IMR-90 (cell line): Measurements from ENCODE around the gene FBXL20. TPM values are rescaled to one million over a fixed set of nuclear protein-coding genes. Genes with fewer than 3 reads are reported as not detected.

Experiments used
- ATAC-seq: fragments of 200-7000 bp; cut with Tn5 transposase; 2 replicates; pipeline ENCODE4 v1.9.1; 2020; ENCODE audit warnings: low read depth, mild to moderate bottlenecking, moderate library complexity
- BruUV-seq: library from RNA; stranded (reverse); fragments of 400-500 nt; replicated peaks from 2 replicates; lab custom pipeline; 2021; lab: Mats Ljungman, UMichigan
- CTCF ChIA-PET: fragments of 300-600 bp; formaldehyde crosslinking; extraction: SDS; loops from one replicate; lab custom pipeline; 2021; ENCODE audit warnings: antibody characterized with exemption; lab: Yijun Ruan, JAX
- POLR2A ChIA-PET: fragments of 300-600 bp; sonication (Branson Sonifier 250); formaldehyde crosslinking; loops from one replicate; lab custom pipeline; 2022; ENCODE audit warnings: antibody characterized with exemption; ENCODE audit not compliant: unreplicated experiment; lab: Charles Lee
- DNase-seq: peaks from one replicate; pipeline ENCODE4 v3.0.0; 2013
- H2AFZ ChIP-seq: replicated peaks from 2 replicates; pipeline ENCODE3; 2013; ENCODE audit warnings: low read length, mild to moderate bottlenecking; ENCODE audit not compliant: poor library complexity
- H2AK5ac ChIP-seq: 2 replicates; pipeline ENCODE4 v1.6.1; 2013; ENCODE audit warnings: low read depth, low read length, inconsistent platforms
- H2AK9ac ChIP-seq: replicated peaks from 2 replicates; pipeline ENCODE3; 2013; ENCODE audit warnings: mild to moderate bottlenecking, low read depth, low read length, moderate library complexity; ENCODE audit not compliant: poor library complexity
- H2BK120ac ChIP-seq: 2 replicates; pipeline ENCODE4 v1.6.1; 2013; ENCODE audit warnings: low read depth, low read length, inconsistent platforms
- H2BK15ac ChIP-seq: 3 replicates; pipeline ENCODE4 v1.6.1; 2013; ENCODE audit warnings: low read depth, low read length, inconsistent platforms
- H2BK20ac ChIP-seq: 2 replicates; pipeline ENCODE4 v1.6.1; 2013; ENCODE audit warnings: low read depth, mild to moderate bottlenecking, inconsistent platforms, low read length, moderate library complexity
- H2BK5ac ChIP-seq: 2 replicates; pipeline ENCODE4 v1.6.1; 2013; ENCODE audit warnings: mild to moderate bottlenecking, low read depth, low read length, inconsistent platforms; ENCODE audit not compliant: poor library complexity, severe bottlenecking
- H3K14ac ChIP-seq: replicated peaks from 2 replicates; pipeline ENCODE4 v1.6.1; 2013; ENCODE audit warnings: low read depth, low read length, inconsistent platforms
- H3K18ac ChIP-seq: 2 replicates; pipeline ENCODE4 v1.6.1; 2013; ENCODE audit warnings: low read depth, low read length, control low read depth
- H3K23ac ChIP-seq: 2 replicates; pipeline ENCODE4 v1.6.1; 2013; ENCODE audit warnings: low read depth, low read length, inconsistent platforms
- H3K27ac ChIP-seq: 2 replicates; pipeline ENCODE4 v1.5.1; 2013; ENCODE audit warnings: mild to moderate bottlenecking, control low read depth, low read length; ENCODE audit not compliant: insufficient read depth
- H3K27me3 ChIP-seq: 2 replicates; pipeline ENCODE4 v1.6.1; 2013; ENCODE audit warnings: low read length; ENCODE audit not compliant: control insufficient read depth, insufficient read depth
- H3K36me3 ChIP-seq: 2 replicates; pipeline ENCODE4 v1.6.1; 2013; ENCODE audit warnings: low read length, mixed read lengths; ENCODE audit not compliant: control insufficient read depth, insufficient read depth
- H3K4ac ChIP-seq: 2 replicates; pipeline ENCODE4 v1.6.1; 2013; ENCODE audit warnings: low read depth, low read length, inconsistent platforms
- H3K4me1 ChIP-seq: 2 replicates; pipeline ENCODE4 v1.6.1; 2013; ENCODE audit warnings: low read length, mixed read lengths; ENCODE audit not compliant: control insufficient read depth, insufficient read depth
- H3K4me2 ChIP-seq: 2 replicates; pipeline ENCODE4 v1.6.1; 2013; ENCODE audit warnings: low read depth, mild to moderate bottlenecking, control low read depth, low read length, moderate library complexity
- H3K4me3 ChIP-seq: 2 replicates; pipeline ENCODE4 v1.5.1; 2013; ENCODE audit warnings: low read depth, mild to moderate bottlenecking, control low read depth, low read length, moderate library complexity; ENCODE audit not compliant: insufficient read depth
- H3K56ac ChIP-seq: 2 replicates; pipeline ENCODE4 v1.6.1; 2013; ENCODE audit warnings: low read length, inconsistent platforms; ENCODE audit not compliant: insufficient read depth; ENCODE audit errors: extremely low read depth
- H3K79me1 ChIP-seq, 2 experiments: 2 replicates each; pipeline ENCODE4 v1.6.1; 2013; ENCODE audit warnings: low read length in 2 of 2, inconsistent platforms in 1 of 2, low read depth in 1 of 2
- H3K9ac ChIP-seq: 2 replicates; pipeline ENCODE4 v1.6.1; 2013; ENCODE audit warnings: low read depth, low read length, control low read depth
- H3K9me1 ChIP-seq: 2 replicates; pipeline ENCODE4 v1.6.1; 2013; ENCODE audit warnings: low read length, inconsistent platforms; ENCODE audit not compliant: insufficient read depth
- H3K9me3 ChIP-seq: 2 replicates; pipeline ENCODE4 v1.6.1; 2013; ENCODE audit warnings: low read length; ENCODE audit not compliant: control insufficient read depth, insufficient read depth
- H4K20me1 ChIP-seq: 2 replicates; pipeline ENCODE4 v1.6.1; 2013; ENCODE audit warnings: low read length, inconsistent platforms; ENCODE audit not compliant: insufficient read depth
- H4K5ac ChIP-seq: 2 replicates; pipeline ENCODE4 v1.6.1; 2013; ENCODE audit warnings: mild to moderate bottlenecking, low read depth, low read length, control low read depth
- H4K8ac ChIP-seq, 2 experiments: 2 replicates each; pipeline ENCODE4 v1.6.1; 2013; ENCODE audit warnings: low read depth in 2 of 2, low read length in 2 of 2, control low read depth in 1 of 2, inconsistent platforms in 1 of 2
- H4K91ac ChIP-seq: 2 replicates; pipeline ENCODE4 v1.6.1; 2013; ENCODE audit warnings: low read depth, low read length, inconsistent platforms; ENCODE audit not compliant: insufficient read depth
- WGBS, 2 experiments: methylation state at CpG; one replicate each; pipeline versions ENCODE4 v1.1.5 to v1.1.7; 2013; ENCODE audit warnings: missing lambda C conversion rate in 2 of 2; ENCODE audit not compliant: insufficient read length in 1 of 2; ENCODE audit errors: extremely low coverage in 2 of 2; 5-methylcytosine and 5-hydroxymethylcytosine counted together
- dilution Hi-C: fragments of 300-500 bp; cut with HindIII; formaldehyde crosslinking; loops from one replicate; pipeline ENCODE4 v1.14.3; 2018; ENCODE audit warnings: low sequenced_read_pairs; ENCODE audit not compliant: unreplicated experiment
- in situ Hi-C: fragments of 300-500 bp; cut with MboI; formaldehyde crosslinking; loops from 3 replicates; pipeline ENCODE4 v1.14.3; 2019; ENCODE audit warnings: low sequenced_read_pairs, inconsistent platforms, mixed read lengths
- intact Hi-C: fragments of 100-400 bp; cut with micrococcal nuclease; formaldehyde crosslinking; loops from 2 replicates; pipeline ENCODE4 v1.10.0; 2022
- polyA plus RNA-seq, 3 experiments: library from polyadenylated mRNA; depleted of rRNA; stranded (reverse); fragments of >200 nt; gene quantifications; 2 replicates each; pipeline ENCODE4 v1.2.3, GENCODE V29; 2012; ENCODE audit warnings: low replicate concordance in 1 of 3
- total RNA-seq: library from RNA; depleted of rRNA; stranded (reverse); fragments of >200 nt; gene quantifications from 2 replicates; pipeline ENCODE4 v1.2.3, GENCODE V29; 2012
- TF ChIP-seq, protein P1 (sequence below): conservative IDR thresholded peaks from 2 replicates; pipeline ENCODE4 v1.5.1; 2012; ENCODE audit warnings: mild to moderate bottlenecking, low read depth, low read length, improper control_type of control experiment

Gene FBXL20
- total and polyA plus RNA-seq, 2 of the 4 experiments (the other 2 are of a cell fraction), result 4.1 to 13.8 TPM

GRCh38 chr17:39240631-39241030 is 160.8 kb downstream of the FBXL20 start:
- dilution Hi-C loops, result no loop called here
- no peak overlapping the region for H2AK5ac ChIP-seq
- no CpG with 5 or more reads among the region's 5 CpGs for WGBS, 2 experiments

More at GRCh38 chr17:39240631-39241030, 160.8 kb downstream of the FBXL20 start:
- Histone ChIP-seq H2BK5ac (no peak overlapping the region), H3K4me3 (no peak overlapping the region), H3K23ac (no peak overlapping the region), H3K18ac (no peak overlapping the region), H3K27ac (no peak overlapping the region), H4K20me1 (no peaks in the 10 kb centered on the region), H3K27me3 (peaks cover 4% of the 10 kb centered on the region; the same call in 1 of the 2 replicates), H4K5ac (no peak overlapping the region), H3K9ac (no peak overlapping the region), H3K9me1 (no peaks in the 10 kb centered on the region), H2BK120ac (no peak overlapping the region), H4K8ac (no peak overlapping the region), H3K4me1 (no peaks in the 10 kb centered on the region; the same call in 1 of the 2 replicates), H2AFZ (no peak overlapping the region), H3K36me3 (no peaks in the 10 kb centered on the region), H2BK15ac (no peak overlapping the region), H2BK20ac (no peak overlapping the region), H3K4me2 (no peak overlapping the region), H3K4ac (no peak overlapping the region), H3K79me1 (no peaks in the 10 kb centered on the region), H4K91ac (no peak overlapping the region), H3K14ac (no peak overlapping the region), H2AK9ac (no peak overlapping the region), H3K56ac (no peak overlapping the region), H3K9me3 (no peaks in the 10 kb centered on the region)
- no TSS peak for BruUV-seq
- no peak for ATAC-seq
- ChIA-PET POLR2A (no interaction called here), CTCF (no interaction called here)
- in situ Hi-C loops (loop anchor here (10.0 kb wide), 1 partner anchor 256 kb away; no protein-coding TSS in a partner anchor), intact Hi-C loops (loop anchor here (5.0 kb wide), 1 partner anchor 443 kb away; the partner anchor contains the start of gene PIP4K2B)
- TF ChIP-seq, protein P1, sequence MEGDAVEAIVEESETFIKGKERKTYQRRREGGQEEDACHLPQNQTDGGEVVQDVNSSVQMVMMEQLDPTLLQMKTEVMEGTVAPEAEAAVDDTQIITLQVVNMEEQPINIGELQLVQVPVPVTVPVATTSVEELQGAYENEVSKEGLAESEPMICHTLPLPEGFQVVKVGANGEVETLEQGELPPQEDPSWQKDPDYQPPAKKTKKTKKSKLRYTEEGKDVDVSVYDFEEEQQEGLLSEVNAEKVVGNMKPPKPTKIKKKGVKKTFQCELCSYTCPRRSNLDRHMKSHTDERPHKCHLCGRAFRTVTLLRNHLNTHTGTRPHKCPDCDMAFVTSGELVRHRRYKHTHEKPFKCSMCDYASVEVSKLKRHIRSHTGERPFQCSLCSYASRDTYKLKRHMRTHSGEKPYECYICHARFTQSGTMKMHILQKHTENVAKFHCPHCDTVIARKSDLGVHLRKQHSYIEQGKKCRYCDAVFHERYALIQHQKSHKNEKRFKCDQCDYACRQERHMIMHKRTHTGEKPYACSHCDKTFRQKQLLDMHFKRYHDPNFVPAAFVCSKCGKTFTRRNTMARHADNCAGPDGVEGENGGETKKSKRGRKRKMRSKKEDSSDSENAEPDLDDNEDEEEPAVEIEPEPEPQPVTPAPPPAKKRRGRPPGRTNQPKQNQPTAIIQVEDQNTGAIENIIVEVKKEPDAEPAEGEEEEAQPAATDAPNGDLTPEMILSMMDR, result no peak
- DNase-seq, result no peak
